Neural progenitor cell (in vitro differentiated cells): ENCODE results near the gene PFN1.

Experiments used
- EZH2 ChIP-seq: fragments of 200-600 bp; sonication (generic); IDR thresholded peaks from 2 replicates; pipeline ENCODE4 v1.6.1; 2017; ENCODE audit warnings: antibody characterized with exemption, mild to moderate bottlenecking, moderate library complexity
- EZH2phosphoT487 ChIP-seq: fragments of 200-600 bp; sonication (generic); IDR thresholded peaks from 2 replicates; pipeline ENCODE4 v1.6.1; 2017; ENCODE audit warnings: antibody characterized with exemption
- TF ChIP-seq, protein P1 (sequence below): fragments of 200-600 bp; sonication (generic); IDR thresholded peaks from 2 replicates; pipeline ENCODE4 v1.5.1; 2017; ENCODE audit warnings: antibody characterized with exemption, mild to moderate bottlenecking

- TF ChIP-seq, protein P1, sequence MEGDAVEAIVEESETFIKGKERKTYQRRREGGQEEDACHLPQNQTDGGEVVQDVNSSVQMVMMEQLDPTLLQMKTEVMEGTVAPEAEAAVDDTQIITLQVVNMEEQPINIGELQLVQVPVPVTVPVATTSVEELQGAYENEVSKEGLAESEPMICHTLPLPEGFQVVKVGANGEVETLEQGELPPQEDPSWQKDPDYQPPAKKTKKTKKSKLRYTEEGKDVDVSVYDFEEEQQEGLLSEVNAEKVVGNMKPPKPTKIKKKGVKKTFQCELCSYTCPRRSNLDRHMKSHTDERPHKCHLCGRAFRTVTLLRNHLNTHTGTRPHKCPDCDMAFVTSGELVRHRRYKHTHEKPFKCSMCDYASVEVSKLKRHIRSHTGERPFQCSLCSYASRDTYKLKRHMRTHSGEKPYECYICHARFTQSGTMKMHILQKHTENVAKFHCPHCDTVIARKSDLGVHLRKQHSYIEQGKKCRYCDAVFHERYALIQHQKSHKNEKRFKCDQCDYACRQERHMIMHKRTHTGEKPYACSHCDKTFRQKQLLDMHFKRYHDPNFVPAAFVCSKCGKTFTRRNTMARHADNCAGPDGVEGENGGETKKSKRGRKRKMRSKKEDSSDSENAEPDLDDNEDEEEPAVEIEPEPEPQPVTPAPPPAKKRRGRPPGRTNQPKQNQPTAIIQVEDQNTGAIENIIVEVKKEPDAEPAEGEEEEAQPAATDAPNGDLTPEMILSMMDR, result no peak
- TF ChIP-seq EZH2 (no peak), EZH2phosphoT487 (no peak)
Measured at GRCh38 chr17:4947010-4947410, 1.3 kb downstream of the PFN1 start.
